ENCODE measurements around the gene INTS2. TPM values are rescaled to one million over a fixed set of nuclear protein-coding genes. Genes with fewer than 3 reads are reported as not detected.
A peak's percentile ranks its signal among the peaks of the same experiment; 100 is the strongest.

Gene INTS2
- total RNA-seq, 2 experiments from 2014 or later = 23.4 to 27.9 TPM

DNA sequence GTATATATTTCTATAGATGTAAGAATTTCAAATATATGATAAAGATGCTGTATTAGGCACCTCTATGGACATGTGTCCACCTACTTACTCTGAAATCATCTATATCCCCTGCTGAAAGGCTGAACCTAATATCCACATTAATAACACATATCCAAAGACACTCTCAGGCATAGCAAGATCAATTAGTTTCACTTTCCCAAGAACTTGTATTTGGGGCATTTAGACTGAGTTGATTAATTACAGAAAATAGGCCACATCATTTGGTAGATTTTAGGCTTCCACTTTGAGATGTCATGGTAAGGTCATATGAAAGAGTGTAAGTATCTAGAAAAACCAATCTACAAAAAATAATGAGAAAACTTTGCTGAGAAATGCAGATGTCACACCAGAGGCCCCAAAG is 109.6 kb downstream of the INTS2 start:
- Mint-ChIP-seq H3K9me3 (ENCODE audit: low read depth) (peaks cover 3% of the 10 kb centered on the region), H3K36me3 (ENCODE audit: low read depth) (peaks cover 30% of the 10 kb centered on the region), H3K27ac (no peak overlapping the region), H3K4me1 (peaks cover 16% of the 10 kb centered on the region), H3K4me3 (no peak overlapping the region), H3K27me3 (no peaks in the 10 kb centered on the region)
- DNase-seq = no peak
- ChIA-PET POLR2A (no interaction called here), CTCF (no interaction called here)
- no peak for ATAC-seq
- intact Hi-C loops (cut with DNase I, micrococcal nuclease) = no loop called here

DNA sequence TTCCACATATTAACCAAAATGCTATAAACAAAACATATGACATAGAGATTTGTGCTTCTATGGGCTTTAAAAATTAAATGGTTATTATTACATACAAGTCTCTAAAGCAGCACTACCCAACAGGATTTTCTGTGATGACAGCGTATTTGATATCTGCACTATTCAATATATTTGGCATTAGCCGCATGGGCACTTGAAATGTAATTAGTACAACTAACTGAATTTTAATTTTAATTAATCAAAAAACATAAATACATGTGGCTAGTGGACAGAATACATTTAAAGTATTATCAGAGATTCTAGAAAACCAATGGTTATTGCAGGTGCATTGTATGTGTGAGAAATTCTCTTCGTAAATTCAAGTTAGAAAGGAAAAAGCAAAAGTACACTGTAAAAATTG is 110.3 kb downstream of the INTS2 start:
- Mint-ChIP-seq H3K4me3 (no peak overlapping the region), H3K9me3 (ENCODE audit: low read depth) (peaks cover 3% of the 10 kb centered on the region), H3K27me3 (no peaks in the 10 kb centered on the region), H3K27ac (no peak overlapping the region), H3K36me3 (ENCODE audit: low read depth) (peaks cover 25% of the 10 kb centered on the region), H3K4me1 (peaks cover 10% of the 10 kb centered on the region)
- DNase-seq (no peak), ATAC-seq (no peak)
- intact Hi-C loops (cut with DNase I, micrococcal nuclease) = no loop called here
- POLR2A ChIA-PET = no interaction called here
- CTCF ChIA-PET = no interaction called here

DNA sequence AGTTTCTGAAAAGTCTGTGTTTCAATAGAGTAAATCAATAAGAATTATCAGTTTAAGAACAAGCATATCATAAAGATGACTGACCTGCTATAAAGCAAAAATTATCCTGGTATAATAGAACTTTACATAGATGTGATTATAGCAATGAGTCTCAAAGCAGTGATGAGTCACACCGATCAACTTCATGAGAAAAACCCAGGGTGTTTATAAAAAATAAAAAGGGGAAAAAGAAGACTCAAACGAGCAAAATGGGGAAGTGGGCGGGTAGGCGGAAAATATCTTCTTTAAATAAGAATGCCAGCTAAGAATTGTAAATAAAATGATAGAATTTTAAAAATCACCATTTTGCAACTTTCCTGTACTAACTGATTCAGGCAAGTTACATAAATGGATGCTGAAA is 111.2 kb downstream of the INTS2 start:
- H3K4me1 Mint-ChIP-seq = peaks cover 8% of the 10 kb centered on the region
- ChIA-PET POLR2A (no interaction called here), CTCF (no interaction called here)
- H3K27me3 Mint-ChIP-seq = no peaks in the 10 kb centered on the region
- ATAC-seq (no peak), DNase-seq (peak; percentile 26)
- H3K27ac Mint-ChIP-seq = no peak overlapping the region
- peaks cover 19% of the 10 kb centered on the region for H3K36me3 Mint-ChIP-seq (ENCODE audit: low read depth)
- H3K4me3 Mint-ChIP-seq = no peak overlapping the region
- intact Hi-C loops (cut with DNase I, micrococcal nuclease) = no loop called here
- no peaks in the 10 kb centered on the region for H3K9me3 Mint-ChIP-seq (ENCODE audit: low read depth)

DNA sequence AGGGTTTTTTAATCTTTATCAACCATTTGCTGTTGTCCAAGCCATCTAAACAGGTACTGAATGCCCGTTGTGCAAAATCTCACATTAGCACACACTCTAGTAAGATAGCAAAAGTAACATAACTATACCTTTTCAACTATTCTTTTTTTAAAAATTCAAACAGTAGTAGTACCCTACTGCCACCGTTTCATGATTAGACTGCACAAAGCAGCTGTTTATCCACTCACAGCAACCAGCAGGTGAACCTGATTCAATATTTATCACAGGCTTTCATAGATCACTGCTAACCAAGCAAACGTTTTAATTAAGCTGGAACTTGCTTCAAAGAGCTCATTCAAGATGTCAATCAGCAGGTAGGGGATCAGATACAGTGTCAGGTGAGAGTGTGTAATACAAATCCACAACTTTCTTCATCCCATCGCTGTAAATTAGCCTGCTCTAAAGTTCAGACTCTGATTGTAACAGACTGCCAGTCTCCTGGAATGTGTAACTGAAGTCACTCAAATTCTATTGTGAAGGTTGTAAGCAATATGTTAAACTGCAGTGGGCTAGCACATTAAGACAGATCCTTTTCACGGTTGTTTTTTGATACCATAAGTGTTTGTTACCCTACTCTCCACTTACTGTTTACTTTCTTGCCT is 111.8 kb downstream of the INTS2 start:
- no peak overlapping the region for H3K27ac Mint-ChIP-seq
- no peak for ATAC-seq
- peaks cover 8% of the 10 kb centered on the region for H3K4me1 Mint-ChIP-seq
- no peaks in the 10 kb centered on the region for H3K9me3 Mint-ChIP-seq (ENCODE audit: low read depth)
- POLR2A ChIA-PET = no interaction called here
- no peak overlapping the region for H3K4me3 Mint-ChIP-seq
- CTCF ChIA-PET = no interaction called here
- intact Hi-C loops (cut with DNase I, micrococcal nuclease) = no loop called here
- no peak for DNase-seq
- no peaks in the 10 kb centered on the region for H3K27me3 Mint-ChIP-seq
- peaks cover 15% of the 10 kb centered on the region for H3K36me3 Mint-ChIP-seq (ENCODE audit: low read depth)

Other genes with a start within 250 kb of the INTS2 start
- 10 to 100 TPM; 15.4 to 16.2 TPM for gene BRIP1, start 64.5 kb downstream of the INTS2 start, total RNA-seq
- 10 to 100 TPM; 33.7 to 49.8 TPM for gene MED13, start 137.3 kb upstream of the INTS2 start, total RNA-seq